GM23338 (cell line): ENCODE results near the gene LMBR1. TPM values are rescaled to one million over a fixed set of nuclear protein-coding genes. Genes with fewer than 3 reads are reported as not detected.

ENCODE experiments used
- ATAC-seq: fragments of 200-7000 bp; cut with Tn5 transposase; 3 replicates; pipeline ENCODE4 v1.9.1; 2020
- DNase-seq: peaks from one replicate; pipeline ENCODE4 v3.0.0-alpha.2; 2015; ENCODE audit warnings: low spot score
- H2AFZ ChIP-seq: fragments of 200-600 bp; sonication (generic); 2 replicates; pipeline ENCODE4 v1.8.0; 2016; ENCODE audit warnings: antibody characterized with exemption, mild to moderate bottlenecking, moderate library complexity
- H3F3A ChIP-seq: fragments of 200-600 bp; sonication (generic); replicated peaks from 2 replicates; pipeline ENCODE4 v1.8.0; 2017; ENCODE audit warnings: antibody characterized with exemption, mixed run types, low read depth
- H3K27ac ChIP-seq: fragments of 200-600 bp; sonication (generic); 2 replicates; pipeline ENCODE4 v1.6.1; 2016; ENCODE audit warnings: low read depth
- H3K27me3 ChIP-seq: fragments of 200-600 bp; sonication (generic); 2 replicates; pipeline ENCODE4 v1.8.0; 2016; ENCODE audit warnings: mild to moderate bottlenecking, mixed run types, moderate library complexity; ENCODE audit not compliant: insufficient read depth
- H3K36me3 ChIP-seq: fragments of 200-600 bp; sonication (generic); 2 replicates; pipeline ENCODE4 v1.8.0; 2016; ENCODE audit warnings: mild to moderate bottlenecking; ENCODE audit not compliant: insufficient read depth
- H3K4me1 ChIP-seq: fragments of 200-600 bp; sonication (generic); 2 replicates; pipeline ENCODE4 v1.8.0; 2016; ENCODE audit warnings: mild to moderate bottlenecking, moderate library complexity; ENCODE audit not compliant: insufficient read depth
- H3K4me2 ChIP-seq: fragments of 200-600 bp; sonication (generic); 2 replicates; pipeline ENCODE4 v1.7.1; 2017; ENCODE audit warnings: mixed run types
- H3K4me3 ChIP-seq: fragments of 200-600 bp; sonication (generic); 2 replicates; pipeline ENCODE4 v1.6.1; 2016; ENCODE audit warnings: mixed run types
- H3K79me2 ChIP-seq: fragments of 200-600 bp; sonication (generic); replicated peaks from 2 replicates; pipeline ENCODE4 v1.8.0; 2017; ENCODE audit warnings: mild to moderate bottlenecking; ENCODE audit not compliant: insufficient read depth
- H3K9me2 ChIP-seq: fragments of 200-600 bp; sonication (generic); 2 replicates; pipeline ENCODE4 v1.8.0; 2017; ENCODE audit not compliant: insufficient read depth
- H4K20me1 ChIP-seq: fragments of 200-600 bp; sonication (generic); replicated peaks from 2 replicates; pipeline ENCODE4 v1.8.0; 2017; ENCODE audit warnings: mild to moderate bottlenecking; ENCODE audit not compliant: insufficient read depth
- H3K27ac Mint-ChIP-seq: 2 replicates; pipeline ENCODE4 v1.8.0; 2020; ENCODE audit warnings: inconsistent platforms, mild to moderate bottlenecking, moderate library complexity, mixed read lengths
- H3K27me3 Mint-ChIP-seq: 3 replicates; pipeline ENCODE4 v1.8.0; 2022; ENCODE audit warnings: low read depth, mild to moderate bottlenecking, moderate library complexity, mixed read lengths, inconsistent platforms; ENCODE audit not compliant: insufficient read depth, poor library complexity
- H3K36me3 Mint-ChIP-seq: 3 replicates; pipeline ENCODE4 v1.8.0; 2021; ENCODE audit warnings: low read depth, mild to moderate bottlenecking, inconsistent platforms, moderate library complexity, mixed read lengths
- H3K4me1 Mint-ChIP-seq: 3 replicates; pipeline ENCODE4 v1.8.0; 2020; ENCODE audit warnings: mild to moderate bottlenecking, inconsistent platforms, mixed read lengths
- H3K4me3 Mint-ChIP-seq: 3 replicates; pipeline ENCODE4 v1.8.0; 2021; ENCODE audit warnings: moderate library complexity, mild to moderate bottlenecking, inconsistent platforms, mixed read lengths
- H3K9me3 Mint-ChIP-seq: 3 replicates; pipeline ENCODE4 v1.8.0; 2020; ENCODE audit warnings: moderate library complexity, mild to moderate bottlenecking, inconsistent platforms, mixed read lengths
- EZH2 ChIP-seq: fragments of 200-600 bp; sonication (generic); IDR thresholded peaks from one replicate; pipeline ENCODE4 v1.8.0; 2017; ENCODE audit warnings: antibody characterized with exemption, mild to moderate bottlenecking, low read depth; ENCODE audit not compliant: unreplicated experiment
- EZH2phosphoT487 ChIP-seq: fragments of 200-600 bp; sonication (generic); IDR thresholded peaks from one replicate; pipeline ENCODE4 v1.8.1; 2018; ENCODE audit warnings: antibody characterized with exemption; ENCODE audit not compliant: unreplicated experiment
- NANOG ChIP-seq: IDR thresholded peaks from 2 replicates; pipeline ENCODE4 v1.6.1; 2016; ENCODE audit warnings: antibody characterized with exemption, borderline replicate concordance
- POLR2AphosphoS5 ChIP-seq: IDR thresholded peaks from 2 replicates; pipeline ENCODE4 v1.6.1; 2016; ENCODE audit warnings: antibody characterized with exemption, low read depth
- REST ChIP-seq: IDR thresholded peaks from one replicate; pipeline ENCODE4 v1.6.1; 2018; ENCODE audit warnings: antibody characterized with exemption; ENCODE audit not compliant: unreplicated experiment
- STAT1 ChIP-seq: IDR thresholded peaks from one replicate; pipeline ENCODE4 v1.6.1; 2016; ENCODE audit warnings: antibody characterized with exemption; ENCODE audit not compliant: unreplicated experiment
- ZNF114 ChIP-seq: fragments of 250-450 bp; sonication (Bioruptor Pico); IDR thresholded peaks from 2 replicates; pipeline ENCODE4 v1.5.0; 2020; ENCODE audit warnings: mild to moderate bottlenecking, moderate library complexity
- ZNF462 ChIP-seq: fragments of 250-450 bp; sonication (Bioruptor Pico); IDR thresholded peaks from 2 replicates; pipeline ENCODE4 v1.5.0; 2020; ENCODE audit warnings: mild to moderate bottlenecking, moderate library complexity
- polyA plus RNA-seq: library from polyadenylated mRNA; unstranded; fragments of >200 nt; fragmentation: Nextera tagmentation; extraction: Ambion mirVana; gene quantifications from 2 replicates; pipeline ENCODE4 v1.2.1, GENCODE V29; 2016
- total RNA-seq: library from RNA; depleted of rRNA; stranded (reverse); fragments of >200 nt; shearing (Covaris generic); gene quantifications from 2 replicates; pipeline ENCODE4 v1.2.3, GENCODE V29; 2014

The LMBR1 gene
- total and polyA plus RNA-seq, 2 experiments from 2014 or later, result 21.8 to 90.1 TPM

GRCh38 chr7:156635529-156636385 is 257.2 kb downstream of the LMBR1 start (continued):
- TF ChIP-seq REST (no peak), EZH2 (no peak), POLR2AphosphoS5 (no peak), NANOG (no peak), STAT1 (no peak), ZNF114 (CRISPR knock-in tag) (no peak)

- H3K36me3 Mint-ChIP-seq, result peaks cover 13% of the 10 kb centered on the region
- no peak overlapping the region for H3K27ac Mint-ChIP-seq
- Histone ChIP-seq H3F3A (no peaks in the 10 kb centered on the region), H3K4me1 (no peaks in the 10 kb centered on the region; the same call in 1 of the 2 replicates), H3K36me3 (no peaks in the 10 kb centered on the region), H3K9me2 (no peaks in the 10 kb centered on the region), H3K4me3 (no peak overlapping the region), H3K27me3 (peaks cover 3% of the 10 kb centered on the region), H3K4me2 (no peak overlapping the region), H3K79me2 (peaks cover 17% of the 10 kb centered on the region), H4K20me1 (no peaks in the 10 kb centered on the region), H2AFZ (no peak overlapping the region), H3K27ac (no peak overlapping the region)
- DNase-seq (no peak), ATAC-seq (no peak)
- H3K4me1 Mint-ChIP-seq, result peaks cover 7% of the 10 kb centered on the region
- H3K4me3 Mint-ChIP-seq, result no peak overlapping the region
- H3K27me3 Mint-ChIP-seq, result peaks cover 4% of the 10 kb centered on the region
- TF ChIP-seq ZNF462 (no peak), EZH2phosphoT487 (no peak)
- H3K9me3 Mint-ChIP-seq, result peaks cover 17% of the 10 kb centered on the region
These were observed 258.9 kb downstream of the LMBR1 start for GRCh38 chr7:156634117-156634516.
